Loucy (cell line): ENCODE measurements around the gene AVP.

Source experiments
- H2AFZ ChIP-seq: fragments of 200-600 bp; sonication (generic); 2 replicates; pipeline ENCODE4 v1.6.0; 2016; ENCODE audit warnings: antibody characterized with exemption, mild to moderate bottlenecking, low read length, moderate library complexity
- H3F3A ChIP-seq: fragments of 200-600 bp; 2 replicates; pipeline ENCODE4 v1.6.0; 2016; ENCODE audit warnings: antibody characterized with exemption, low read depth, mild to moderate bottlenecking
- H3K27me3 ChIP-seq: fragments of 200-600 bp; sonication (generic); 2 replicates; pipeline ENCODE4 v1.6.1; 2014; ENCODE audit warnings: low read length, mild to moderate bottlenecking; ENCODE audit not compliant: insufficient read depth, poor library complexity, severe bottlenecking
- H3K36me3 ChIP-seq: fragments of 200-600 bp; sonication (generic); 2 replicates; pipeline ENCODE4 v1.6.1; 2016; ENCODE audit warnings: low read length; ENCODE audit not compliant: insufficient read depth
- H3K4me1 ChIP-seq: fragments of 200-600 bp; sonication (generic); 2 replicates; pipeline ENCODE4 v1.5.1; 2014; ENCODE audit warnings: low read length, mild to moderate bottlenecking; ENCODE audit not compliant: insufficient read depth, poor library complexity, severe bottlenecking
- H3K4me2 ChIP-seq: fragments of 200-600 bp; sonication (generic); 2 replicates; pipeline ENCODE4 v1.6.0; 2014; ENCODE audit warnings: antibody characterized with exemption, low read length, low read depth, mild to moderate bottlenecking; ENCODE audit not compliant: poor library complexity, severe bottlenecking
- H3K4me3 ChIP-seq: fragments of 200-600 bp; sonication (generic); 2 replicates; pipeline ENCODE4 v1.5.1; 2014; ENCODE audit warnings: low read length, mild to moderate bottlenecking, mixed read lengths; ENCODE audit not compliant: poor library complexity, severe bottlenecking
- H3K79me2 ChIP-seq: fragments of 200-600 bp; sonication (generic); 2 replicates; pipeline ENCODE4 v1.6.1; 2014; ENCODE audit warnings: low read length; ENCODE audit not compliant: insufficient read depth
- H3K9ac ChIP-seq: fragments of 200-600 bp; sonication (generic); 2 replicates; pipeline ENCODE4 v1.6.0; 2014; ENCODE audit warnings: mild to moderate bottlenecking, low read depth, low read length, moderate library complexity; ENCODE audit not compliant: poor library complexity, severe bottlenecking
- H3K9me2 ChIP-seq: fragments of 200-600 bp; sonication (generic); replicated peaks from 2 replicates; pipeline ENCODE4 v1.6.1; 2016; ENCODE audit warnings: low read depth, low read length, mixed read lengths
- H3K9me3 ChIP-seq: fragments of 200-600 bp; sonication (generic); 2 replicates; pipeline ENCODE4 v1.6.1; 2014; ENCODE audit warnings: mild to moderate bottlenecking, antibody characterized with exemption, low read length, low read depth; ENCODE audit not compliant: insufficient read depth
- H4K20me1 ChIP-seq: fragments of 200-600 bp; sonication (generic); 2 replicates; pipeline ENCODE4 v1.6.0; 2014; ENCODE audit warnings: antibody characterized with exemption, low read length, mild to moderate bottlenecking; ENCODE audit not compliant: insufficient read depth, poor library complexity, severe bottlenecking
- CTCF ChIP-seq: fragments of 200-600 bp; sonication (generic); conservative IDR thresholded peaks from 2 replicates; pipeline ENCODE4 v1.5.1; 2014; ENCODE audit warnings: mild to moderate bottlenecking, antibody characterized with exemption, low read length
- EZH2phosphoT487 ChIP-seq: fragments of 200-600 bp; IDR thresholded peaks from 2 replicates; pipeline ENCODE4 v1.6.1; 2018; ENCODE audit warnings: antibody characterized with exemption, mild to moderate bottlenecking, moderate library complexity, borderline replicate concordance

AVP gene

GRCh38 chr20:3084283-3084985, at the start of gene AVP:
TSS of gene AVP (minus strand) at chr20:3084724. CDS start at chr20:3084674, 50 bp downstream.
- H3K4me2 ChIP-seq: no peak within 1 kb of the TSS
- no peak within 1 kb of the TSS for H2AFZ ChIP-seq
- H3K9ac ChIP-seq: no peak within 1 kb of the TSS
- H3K9me2 ChIP-seq: no peaks in the 10 kb centered on the region
- H3K27me3 ChIP-seq: no peaks in the 10 kb centered on the region
- H3K4me1 ChIP-seq: peaks cover 15% of the 10 kb centered on the region
- H3K36me3 ChIP-seq: no peaks in the 10 kb centered on the region
- no peak within 1 kb of the TSS for H3K4me3 ChIP-seq
- no peaks in the 10 kb centered on the region for H3K9me3 ChIP-seq
- no peaks in the 10 kb centered on the region for H4K20me1 ChIP-seq
- H3K79me2 ChIP-seq: no peaks in the 10 kb centered on the region
- no peak for TF ChIP-seq EZH2phosphoT487
- no peak for TF ChIP-seq CTCF
- no peaks in the 10 kb centered on the region for H3F3A ChIP-seq

GRCh38 chr20:3134151-3134550, 49.6 kb upstream of the AVP start:
- H3K4me2 ChIP-seq: no peak overlapping the region
- no peaks in the 10 kb centered on the region for H4K20me1 ChIP-seq
- no peaks in the 10 kb centered on the region for H3K9me2 ChIP-seq
- no peaks in the 10 kb centered on the region for H3K36me3 ChIP-seq
- no peak overlapping the region for H3K9ac ChIP-seq
- no peak overlapping the region for H2AFZ ChIP-seq
- no peaks in the 10 kb centered on the region for H3K79me2 ChIP-seq
- no peaks in the 10 kb centered on the region for H3K27me3 ChIP-seq
- H3K4me1 ChIP-seq: no peaks in the 10 kb centered on the region
- no peak overlapping the region for H3K4me3 ChIP-seq
- H3K9me3 ChIP-seq: no peaks in the 10 kb centered on the region
- TF ChIP-seq CTCF (no peak), EZH2phosphoT487 (no peak)
- H3F3A ChIP-seq: no peaks in the 10 kb centered on the region

- Histone ChIP-seq H3K4me2 (no peak overlapping the region), H3K9me3 (no peaks in the 10 kb centered on the region), H3K79me2 (no peaks in the 10 kb centered on the region), H3K27me3 (no peaks in the 10 kb centered on the region), H4K20me1 (no peaks in the 10 kb centered on the region), H3K4me3 (no peak overlapping the region), H3K9me2 (no peaks in the 10 kb centered on the region), H3K36me3 (no peaks in the 10 kb centered on the region), H2AFZ (no peak overlapping the region), H3K9ac (no peak overlapping the region), H3K4me1 (peaks cover 3% of the 10 kb centered on the region), H3F3A (no peaks in the 10 kb centered on the region)
- TF ChIP-seq EZH2phosphoT487: no peak
- TF ChIP-seq CTCF: no peak
Measured at GRCh38 chr20:3133155-3133554, 48.6 kb upstream of the AVP start.
